ENCODE results near the gene PCDHB7. TPM values are rescaled to one million over a fixed set of nuclear protein-coding genes. Genes with fewer than 3 reads are reported as not detected.
"Not testable (repeated sequence)": the region's sequence is repeated elsewhere in the genome, so short reads cannot be mapped to it uniquely, and the experiment has no call there.

PCDHB7 gene
- total and polyA plus RNA-seq, 2 donors (not counting 1 experiment from before 2014, with no cell fraction given): 0.61 to 1.5 TPM

GRCh38 chr5:141152096-141152495 lies 20.3 kb upstream of the PCDHB7 start:
- not testable (repeated sequence) for H3K9me3 ChIP-seq (ENCODE audit: control insufficient read depth, insufficient read depth, low read depth, low read length); H3K36me3 ChIP-seq (ENCODE audit: control insufficient read depth, insufficient read depth, low read length); DNase-seq (ENCODE audit: low read depth in 2 of 2); H3K27me3 ChIP-seq (ENCODE audit: control insufficient read depth, insufficient read depth, low read length); H3K79me2 ChIP-seq (ENCODE audit: control insufficient read depth, insufficient read depth, low read length); H2AFZ ChIP-seq (ENCODE audit: low read length); H3K4me1 ChIP-seq (ENCODE audit: control insufficient read depth, extremely low read depth, insufficient read depth, low read length); H4K20me1 ChIP-seq (ENCODE audit: control insufficient read depth, extremely low read depth, insufficient read depth, low read length); H3K4me2 ChIP-seq (ENCODE audit: extremely low read depth, insufficient read depth, low read length); H3K27ac ChIP-seq (ENCODE audit: insufficient read depth, low read length); H3K4me3 ChIP-seq (replicated peaks in 1 of 4; ENCODE audit: control extremely low read depth in 1 of 4, insufficient read depth in 1 of 4, low read depth in 3 of 4, low read length in 4 of 4); H3K9ac ChIP-seq (ENCODE audit: insufficient read depth, low read length)

- Histone ChIP-seq H3K27me3 (ENCODE audit: control insufficient read depth, insufficient read depth, low read length) (no peaks in the 10 kb centered on the region), H3K79me2 (ENCODE audit: control insufficient read depth, insufficient read depth, low read length) (no peaks in the 10 kb centered on the region), H3K4me2 (ENCODE audit: extremely low read depth, insufficient read depth, low read length) (no peak overlapping the region), H3K4me1 (ENCODE audit: control insufficient read depth, extremely low read depth, insufficient read depth, low read length) (no peaks in the 10 kb centered on the region), H3K9ac (ENCODE audit: insufficient read depth, low read length) (no peak overlapping the region), H3K9me3 (ENCODE audit: control insufficient read depth, insufficient read depth, low read depth, low read length) (no peaks in the 10 kb centered on the region), H3K36me3 (ENCODE audit: control insufficient read depth, insufficient read depth, low read length) (no peaks in the 10 kb centered on the region), H4K20me1 (ENCODE audit: control insufficient read depth, extremely low read depth, insufficient read depth, low read length) (no peaks in the 10 kb centered on the region), H2AFZ (ENCODE audit: low read length) (no peak overlapping the region), H3K4me3 (replicated peaks in 1 of 4; ENCODE audit: control extremely low read depth in 1 of 4, insufficient read depth in 1 of 4, low read depth in 3 of 4, low read length in 4 of 4) (no peak overlapping the region), H3K27ac (ENCODE audit: insufficient read depth, low read length) (no peak overlapping the region)
- TF ChIP-seq, protein P1, sequence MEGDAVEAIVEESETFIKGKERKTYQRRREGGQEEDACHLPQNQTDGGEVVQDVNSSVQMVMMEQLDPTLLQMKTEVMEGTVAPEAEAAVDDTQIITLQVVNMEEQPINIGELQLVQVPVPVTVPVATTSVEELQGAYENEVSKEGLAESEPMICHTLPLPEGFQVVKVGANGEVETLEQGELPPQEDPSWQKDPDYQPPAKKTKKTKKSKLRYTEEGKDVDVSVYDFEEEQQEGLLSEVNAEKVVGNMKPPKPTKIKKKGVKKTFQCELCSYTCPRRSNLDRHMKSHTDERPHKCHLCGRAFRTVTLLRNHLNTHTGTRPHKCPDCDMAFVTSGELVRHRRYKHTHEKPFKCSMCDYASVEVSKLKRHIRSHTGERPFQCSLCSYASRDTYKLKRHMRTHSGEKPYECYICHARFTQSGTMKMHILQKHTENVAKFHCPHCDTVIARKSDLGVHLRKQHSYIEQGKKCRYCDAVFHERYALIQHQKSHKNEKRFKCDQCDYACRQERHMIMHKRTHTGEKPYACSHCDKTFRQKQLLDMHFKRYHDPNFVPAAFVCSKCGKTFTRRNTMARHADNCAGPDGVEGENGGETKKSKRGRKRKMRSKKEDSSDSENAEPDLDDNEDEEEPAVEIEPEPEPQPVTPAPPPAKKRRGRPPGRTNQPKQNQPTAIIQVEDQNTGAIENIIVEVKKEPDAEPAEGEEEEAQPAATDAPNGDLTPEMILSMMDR (conservative IDR thresholded peaks at IDR 0.05 in 1 of 2, IDR thresholded peaks at IDR 0.05 in 1 of 2; ENCODE audit: low read depth in 1 of 2, low read length in 2 of 2): no peak
- no peak for TF ChIP-seq EZH2 (IDR thresholded peaks at IDR 0.05; ENCODE audit: low read length, missing control alignments)
- no peak for DNase-seq (ENCODE audit: low read depth in 2 of 2)
Measured at GRCh38 chr5:141155540-141156374, 16.7 kb upstream of the PCDHB7 start.

GRCh38 chr5:141157356-141157755 lies 15.1 kb upstream of the PCDHB7 start:
- not testable (repeated sequence) for H3K27ac ChIP-seq (ENCODE audit: insufficient read depth, low read length); H3K4me1 ChIP-seq (ENCODE audit: control insufficient read depth, extremely low read depth, insufficient read depth, low read length); H3K79me2 ChIP-seq (ENCODE audit: control insufficient read depth, insufficient read depth, low read length); H3K36me3 ChIP-seq (ENCODE audit: control insufficient read depth, insufficient read depth, low read length); H3K27me3 ChIP-seq (ENCODE audit: control insufficient read depth, insufficient read depth, low read length); H4K20me1 ChIP-seq (ENCODE audit: control insufficient read depth, extremely low read depth, insufficient read depth, low read length); H3K4me2 ChIP-seq (ENCODE audit: extremely low read depth, insufficient read depth, low read length); H3K9me3 ChIP-seq (ENCODE audit: control insufficient read depth, insufficient read depth, low read depth, low read length); DNase-seq (ENCODE audit: low read depth in 2 of 2); H3K9ac ChIP-seq (ENCODE audit: insufficient read depth, low read length); H2AFZ ChIP-seq (ENCODE audit: low read length); H3K4me3 ChIP-seq (replicated peaks in 1 of 4; ENCODE audit: control extremely low read depth in 1 of 4, insufficient read depth in 1 of 4, low read depth in 3 of 4, low read length in 4 of 4)

GRCh38 chr5:141157901-141158300 lies 14.5 kb upstream of the PCDHB7 start:
- H4K20me1 ChIP-seq (ENCODE audit: control insufficient read depth, extremely low read depth, insufficient read depth, low read length); DNase-seq (ENCODE audit: low read depth in 2 of 2); H3K27ac ChIP-seq (ENCODE audit: insufficient read depth, low read length); H3K4me2 ChIP-seq (ENCODE audit: extremely low read depth, insufficient read depth, low read length); H3K4me3 ChIP-seq (replicated peaks in 1 of 4; ENCODE audit: control extremely low read depth in 1 of 4, insufficient read depth in 1 of 4, low read depth in 3 of 4, low read length in 4 of 4); H3K36me3 ChIP-seq (ENCODE audit: control insufficient read depth, insufficient read depth, low read length); H3K9me3 ChIP-seq (ENCODE audit: control insufficient read depth, insufficient read depth, low read depth, low read length); H3K79me2 ChIP-seq (ENCODE audit: control insufficient read depth, insufficient read depth, low read length); H2AFZ ChIP-seq (ENCODE audit: low read length); H3K4me1 ChIP-seq (ENCODE audit: control insufficient read depth, extremely low read depth, insufficient read depth, low read length); H3K27me3 ChIP-seq (ENCODE audit: control insufficient read depth, insufficient read depth, low read length); H3K9ac ChIP-seq (ENCODE audit: insufficient read depth, low read length): not testable (repeated sequence)

- H3K4me2 ChIP-seq (ENCODE audit: extremely low read depth, insufficient read depth, low read length); H3K27me3 ChIP-seq (ENCODE audit: control insufficient read depth, insufficient read depth, low read length); H3K79me2 ChIP-seq (ENCODE audit: control insufficient read depth, insufficient read depth, low read length); H3K36me3 ChIP-seq (ENCODE audit: control insufficient read depth, insufficient read depth, low read length); H2AFZ ChIP-seq (ENCODE audit: low read length); H3K9me3 ChIP-seq (ENCODE audit: control insufficient read depth, insufficient read depth, low read depth, low read length); H3K9ac ChIP-seq (ENCODE audit: insufficient read depth, low read length); DNase-seq (ENCODE audit: low read depth in 2 of 2); H3K4me1 ChIP-seq (ENCODE audit: control insufficient read depth, extremely low read depth, insufficient read depth, low read length); H3K4me3 ChIP-seq (replicated peaks in 1 of 4; ENCODE audit: control extremely low read depth in 1 of 4, insufficient read depth in 1 of 4, low read depth in 3 of 4, low read length in 4 of 4); H3K27ac ChIP-seq (ENCODE audit: insufficient read depth, low read length); H4K20me1 ChIP-seq (ENCODE audit: control insufficient read depth, extremely low read depth, insufficient read depth, low read length): not testable (repeated sequence)
Measured at GRCh38 chr5:141174291-141175104, 2.1 kb downstream of the PCDHB7 start.
